GM19238 (cell line): ENCODE measurements around the gene RMRP.

Experiments used
- DNase-seq: peaks from one replicate; pipeline ENCODE4 v3.0.0; 2011; ENCODE audit warnings: low spot score; ENCODE audit not compliant: insufficient read length

The RMRP gene

GRCh38 chr9:35687306-35687705 lies 29.5 kb upstream of the RMRP start:
- no peak for DNase-seq

DNA sequence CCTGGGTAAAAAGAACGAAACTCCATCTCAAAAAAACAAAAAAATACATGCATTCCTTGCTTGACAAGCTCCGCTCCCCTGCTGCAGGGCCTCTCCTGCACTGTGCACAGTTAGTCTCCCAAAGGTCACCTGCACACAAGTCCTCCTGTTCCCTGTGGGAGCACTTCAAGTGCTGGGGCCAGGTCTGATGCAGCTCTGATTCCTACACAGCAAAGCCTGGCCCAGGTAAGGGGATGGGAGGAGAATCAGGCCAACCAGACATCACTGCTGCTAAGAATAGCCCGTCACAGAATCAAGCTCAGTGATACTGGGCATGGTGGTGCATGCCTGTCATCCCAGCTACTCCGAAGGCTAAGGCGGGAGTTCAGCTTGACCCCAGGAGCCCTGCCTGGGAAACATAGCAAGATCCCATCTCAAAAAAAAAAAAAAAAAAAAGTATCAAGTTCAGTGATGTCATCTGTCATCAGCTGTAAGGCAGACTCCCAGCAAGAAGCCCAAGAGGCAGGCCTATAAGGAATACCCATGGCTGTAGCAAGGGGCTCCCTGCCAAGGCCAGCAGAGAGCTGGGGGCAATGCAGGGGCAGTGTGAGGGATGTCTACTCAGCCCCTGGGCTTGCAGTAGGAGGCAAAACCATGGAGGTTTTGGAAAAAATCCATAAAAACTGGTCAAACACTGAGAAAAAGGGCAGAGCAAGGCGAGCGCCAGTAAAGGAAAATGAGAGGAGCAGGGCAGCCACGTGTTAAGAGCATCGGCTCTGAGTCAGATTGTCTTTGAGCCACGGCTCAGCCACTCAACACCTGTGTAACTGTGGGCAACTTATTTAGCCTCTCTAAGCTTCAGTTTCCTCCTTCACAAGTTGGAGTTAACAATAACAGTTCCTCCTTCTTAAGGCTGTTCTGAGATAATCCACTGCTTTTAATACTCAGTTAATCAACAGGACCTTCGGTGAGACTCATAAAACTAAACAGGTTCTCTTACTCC lies 28.7 kb upstream of the RMRP start:
- no peak for DNase-seq

DNA sequence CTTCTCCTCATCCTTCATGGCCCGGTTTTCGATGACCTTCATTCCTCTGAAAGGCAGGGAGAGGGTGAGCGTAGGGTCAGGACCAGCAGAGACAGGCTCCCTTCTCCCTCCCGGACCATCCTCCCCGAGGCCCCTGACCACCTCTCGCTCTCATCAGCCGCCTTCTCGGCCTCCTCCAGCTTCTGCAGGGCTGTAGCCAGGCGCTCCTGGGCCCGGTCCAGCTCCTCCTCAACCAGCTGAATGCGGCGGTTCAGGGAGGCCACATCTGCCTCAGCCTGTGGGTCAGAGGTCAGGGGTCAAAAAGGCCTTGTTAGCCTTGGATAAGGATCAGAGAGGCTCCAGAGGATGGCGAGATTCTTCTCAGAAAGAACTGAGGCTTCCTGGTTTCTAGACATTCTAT lies 27.7 kb upstream of the RMRP start:
- DNase-seq = no peak

- DNase-seq = no peak
These were observed 27.1 kb upstream of the RMRP start for GRCh38 chr9:35684921-35685320.

DNA sequence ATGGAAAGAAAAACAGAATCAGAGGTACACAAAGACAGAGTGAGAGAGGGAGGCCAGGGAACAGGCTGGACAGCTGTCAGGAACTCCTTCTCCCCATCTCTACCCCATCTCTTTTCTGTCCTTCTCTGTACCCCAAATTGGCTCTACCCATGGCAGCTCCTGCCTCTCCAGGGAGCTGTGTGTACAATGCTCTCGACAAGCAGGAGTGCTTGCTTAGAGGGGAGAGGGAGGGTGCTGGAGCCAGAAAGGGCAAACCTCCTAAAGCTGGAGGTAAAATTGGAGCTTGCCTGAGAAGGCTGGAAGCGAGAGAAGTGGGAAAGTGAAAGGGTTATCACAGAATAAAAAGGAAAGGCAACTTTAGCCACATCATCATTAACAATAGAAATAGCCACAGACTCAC lies 25.5 kb upstream of the RMRP start:
- no peak for DNase-seq

GRCh38 chr9:35682520-35683315 lies 24.9 kb upstream of the RMRP start:
- DNase-seq = no peak

GRCh38 chr9:35682051-35682450 lies 24.2 kb upstream of the RMRP start:
- no peak for DNase-seq

DNA sequence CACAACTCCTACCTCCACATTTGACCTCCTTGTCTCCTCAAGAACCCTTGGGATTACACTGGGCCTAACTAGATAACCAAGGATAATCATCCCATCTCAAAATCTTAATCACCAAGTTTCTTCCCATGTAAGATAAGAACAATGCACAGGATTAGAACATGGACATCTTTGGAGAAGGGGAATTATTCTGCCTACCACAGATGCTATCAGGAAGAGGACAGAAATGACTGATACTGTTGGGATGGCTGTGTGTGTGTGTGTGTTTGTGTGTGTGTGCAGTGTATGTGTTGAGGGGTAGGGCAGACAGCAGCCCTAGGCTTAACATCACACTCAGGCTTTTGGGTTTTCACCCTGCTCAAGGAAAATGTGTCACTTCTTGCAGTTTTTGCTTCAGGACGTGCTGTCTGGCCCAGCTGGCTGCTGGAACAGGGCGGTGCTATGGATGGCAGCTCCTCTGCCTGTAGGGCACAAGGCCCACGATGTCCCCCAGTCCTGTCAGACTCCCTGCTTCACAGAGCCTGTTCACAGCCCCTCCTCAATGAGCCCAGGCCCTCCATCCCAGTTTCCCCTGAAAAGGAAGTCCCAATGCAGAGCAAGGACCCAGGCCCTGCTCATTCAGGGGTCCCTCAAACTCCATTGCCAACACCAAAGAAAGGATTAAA lies 23.7 kb upstream of the RMRP start:
- DNase-seq = no peak

- DNase-seq = no peak
These were observed 22.7 kb upstream of the RMRP start for GRCh38 chr9:35680331-35681105.

GRCh38 chr9:35679766-35680330 lies 22.0 kb upstream of the RMRP start:
- no peak for DNase-seq

GRCh38 chr9:35679091-35679490 lies 21.3 kb upstream of the RMRP start:
- no peak for DNase-seq

DNA sequence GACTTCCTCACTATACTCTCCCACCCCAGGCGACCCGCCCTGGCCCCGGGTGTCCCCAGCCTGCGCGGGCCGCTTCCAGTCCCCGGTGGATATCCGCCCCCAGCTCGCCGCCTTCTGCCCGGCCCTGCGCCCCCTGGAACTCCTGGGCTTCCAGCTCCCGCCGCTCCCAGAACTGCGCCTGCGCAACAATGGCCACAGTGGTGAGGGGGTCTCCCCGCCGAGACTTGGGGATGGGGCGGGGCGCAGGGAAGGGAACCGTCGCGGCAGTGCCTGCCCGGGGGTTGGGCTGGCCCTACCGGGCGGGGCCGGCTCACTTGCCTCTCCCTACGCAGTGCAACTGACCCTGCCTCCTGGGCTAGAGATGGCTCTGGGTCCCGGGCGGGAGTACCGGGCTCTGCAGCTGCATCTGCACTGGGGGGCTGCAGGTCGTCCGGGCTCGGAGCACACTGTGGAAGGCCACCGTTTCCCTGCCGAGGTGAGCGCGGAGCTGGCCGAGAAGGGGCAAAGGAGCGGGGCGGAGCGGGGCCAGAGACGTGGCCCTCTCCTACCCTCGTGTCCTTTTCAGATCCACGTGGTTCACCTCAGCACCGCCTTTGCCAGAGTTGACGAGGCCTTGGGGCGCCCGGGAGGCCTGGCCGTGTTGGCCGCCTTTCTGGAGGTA lies 18.0 kb upstream of the RMRP start:
- no peak for DNase-seq

DNA sequence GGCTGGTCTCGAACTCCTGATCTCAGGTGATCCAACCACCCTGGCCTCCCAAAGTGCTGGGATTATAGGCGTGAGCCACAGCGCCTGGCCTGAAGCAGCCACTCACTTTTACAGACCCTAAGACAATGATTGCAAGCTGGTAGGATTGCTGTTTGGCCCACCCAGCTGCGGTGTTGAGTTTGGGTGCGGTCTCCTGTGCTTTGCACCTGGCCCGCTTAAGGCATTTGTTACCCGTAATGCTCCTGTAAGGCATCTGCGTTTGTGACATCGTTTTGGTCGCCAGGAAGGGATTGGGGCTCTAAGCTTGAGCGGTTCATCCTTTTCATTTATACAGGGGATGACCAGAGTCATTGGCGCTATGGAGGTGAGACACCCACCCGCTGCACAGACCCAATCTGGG lies 17.4 kb upstream of the RMRP start:
- no peak for DNase-seq

DNA sequence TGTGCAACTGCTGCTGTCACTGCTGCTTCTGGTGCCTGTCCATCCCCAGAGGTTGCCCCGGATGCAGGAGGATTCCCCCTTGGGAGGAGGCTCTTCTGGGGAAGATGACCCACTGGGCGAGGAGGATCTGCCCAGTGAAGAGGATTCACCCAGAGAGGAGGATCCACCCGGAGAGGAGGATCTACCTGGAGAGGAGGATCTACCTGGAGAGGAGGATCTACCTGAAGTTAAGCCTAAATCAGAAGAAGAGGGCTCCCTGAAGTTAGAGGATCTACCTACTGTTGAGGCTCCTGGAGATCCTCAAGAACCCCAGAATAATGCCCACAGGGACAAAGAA lies 16.2 kb upstream of the RMRP start:
- DNase-seq = no peak

DNA sequence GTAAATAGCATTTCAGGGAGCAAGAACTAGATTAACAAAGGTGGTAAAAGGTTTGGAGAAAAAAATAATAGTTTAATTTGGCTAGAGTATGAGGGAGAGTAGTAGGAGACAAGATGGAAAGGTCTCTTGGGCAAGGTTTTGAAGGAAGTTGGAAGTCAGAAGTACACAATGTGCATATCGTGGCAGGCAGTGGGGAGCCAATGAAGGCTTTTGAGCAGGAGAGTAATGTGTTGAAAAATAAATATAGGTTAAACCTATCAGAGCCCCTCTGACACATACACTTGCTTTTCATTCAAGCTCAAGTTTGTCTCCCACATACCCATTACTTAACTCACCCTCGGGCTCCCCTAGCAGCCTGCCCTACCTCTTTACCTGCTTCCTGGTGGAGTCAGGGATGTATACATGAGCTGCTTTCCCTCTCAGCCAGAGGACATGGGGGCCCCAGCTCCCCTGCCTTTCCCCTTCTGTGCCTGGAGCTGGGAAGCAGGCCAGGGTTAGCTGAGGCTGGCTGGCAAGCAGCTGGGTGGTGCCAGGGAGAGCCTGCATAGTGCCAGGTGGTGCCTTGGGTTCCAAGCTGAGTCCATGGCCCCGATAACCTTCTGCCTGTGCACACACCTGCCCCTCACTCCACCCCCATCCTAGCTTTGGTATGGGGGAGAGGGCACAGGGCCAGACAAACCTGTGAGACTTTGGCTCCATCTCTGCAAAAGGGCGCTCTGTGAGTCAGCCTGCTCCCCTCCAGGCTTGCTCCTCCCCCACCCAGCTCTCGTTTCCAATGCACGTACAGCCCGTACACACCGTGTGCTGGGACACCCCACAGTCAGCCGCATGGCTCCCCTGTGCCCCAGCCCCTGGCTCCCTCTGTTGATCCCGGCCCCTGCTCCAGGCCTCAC lies 15.6 kb upstream of the RMRP start, which contains the start of gene CA9:
CA9 (plus strand) TSS at position 797 of the 893 bp plus-strand sequence; CDS start at position 829, 32 bp downstream.
- DNase-seq = no peak

GRCh38 chr9:35669331-35670145 lies 11.7 kb upstream of the RMRP start:
- no peak for DNase-seq

- DNase-seq = no peak
These were observed 10.1 kb upstream of the RMRP start for GRCh38 chr9:35667939-35668338.

DNA sequence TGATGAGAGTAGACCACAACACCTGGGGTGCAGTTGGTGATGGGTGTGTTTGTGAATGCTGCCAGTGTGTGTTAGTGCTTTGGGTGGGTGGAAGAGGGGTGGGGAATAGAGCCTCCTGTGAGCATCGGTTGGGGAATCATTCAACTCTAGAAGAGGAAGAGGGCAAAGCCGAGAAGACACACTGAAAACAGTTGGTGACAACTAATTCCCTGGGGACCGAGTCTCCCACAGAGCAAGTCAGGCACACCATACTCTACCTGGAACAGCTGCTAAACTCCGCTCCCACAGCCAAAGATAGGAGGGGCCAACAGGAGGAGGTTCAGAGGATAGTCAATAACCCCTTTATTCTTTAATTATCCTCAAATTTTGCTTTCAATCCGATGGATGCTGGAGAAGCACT lies 8.7 kb upstream of the RMRP start:
- no peak for DNase-seq
